ENCODE data around the gene BDP1.

DNA sequence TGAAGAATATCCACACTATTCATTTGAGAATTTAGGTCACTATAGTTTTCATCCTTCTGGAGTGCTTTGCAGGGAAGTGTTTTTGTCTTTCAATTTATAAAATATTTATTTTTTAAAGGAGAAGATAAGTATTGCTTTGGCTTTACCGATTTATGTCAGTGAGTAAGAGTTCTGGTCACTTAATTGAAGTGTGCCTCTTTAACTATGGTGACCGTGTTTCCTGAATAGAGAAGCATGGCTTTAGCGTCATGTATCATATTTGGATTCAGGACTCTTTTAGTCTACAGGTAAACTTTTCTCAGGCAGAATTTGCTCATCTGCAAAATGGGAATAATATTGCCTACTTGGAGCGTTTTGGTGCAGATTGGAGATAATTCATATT lies 902 bp downstream of the BDP1 start:
- TF ChIP-seq POLR2A (IDR thresholded peaks at IDR 0.05) (no peak), POLR2AphosphoS5 (IDR thresholded peaks at IDR 0.05) (no peak), EP300 (IDR thresholded peaks at IDR 0.05; ENCODE audit: low read depth) (no peak)
- TF ChIP-seq, protein P1, sequence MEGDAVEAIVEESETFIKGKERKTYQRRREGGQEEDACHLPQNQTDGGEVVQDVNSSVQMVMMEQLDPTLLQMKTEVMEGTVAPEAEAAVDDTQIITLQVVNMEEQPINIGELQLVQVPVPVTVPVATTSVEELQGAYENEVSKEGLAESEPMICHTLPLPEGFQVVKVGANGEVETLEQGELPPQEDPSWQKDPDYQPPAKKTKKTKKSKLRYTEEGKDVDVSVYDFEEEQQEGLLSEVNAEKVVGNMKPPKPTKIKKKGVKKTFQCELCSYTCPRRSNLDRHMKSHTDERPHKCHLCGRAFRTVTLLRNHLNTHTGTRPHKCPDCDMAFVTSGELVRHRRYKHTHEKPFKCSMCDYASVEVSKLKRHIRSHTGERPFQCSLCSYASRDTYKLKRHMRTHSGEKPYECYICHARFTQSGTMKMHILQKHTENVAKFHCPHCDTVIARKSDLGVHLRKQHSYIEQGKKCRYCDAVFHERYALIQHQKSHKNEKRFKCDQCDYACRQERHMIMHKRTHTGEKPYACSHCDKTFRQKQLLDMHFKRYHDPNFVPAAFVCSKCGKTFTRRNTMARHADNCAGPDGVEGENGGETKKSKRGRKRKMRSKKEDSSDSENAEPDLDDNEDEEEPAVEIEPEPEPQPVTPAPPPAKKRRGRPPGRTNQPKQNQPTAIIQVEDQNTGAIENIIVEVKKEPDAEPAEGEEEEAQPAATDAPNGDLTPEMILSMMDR (IDR thresholded peaks at IDR 0.05) = no peak
